HG03354 (cell line): ENCODE measurements around the gene AK2.
A peak's percentile ranks its signal among the peaks of the same experiment; 100 is the strongest.
"Not testable (repeated sequence)": the region's sequence is repeated elsewhere in the genome, so short reads cannot be mapped to it uniquely, and the experiment has no call there.

Source experiments
- ATAC-seq: cut with Tn5 transposase; IDR thresholded peaks from one replicate; pipeline ENCODE4 v1.9.1; 2021; ENCODE audit warnings: mild to moderate bottlenecking; ENCODE audit not compliant: unreplicated experiment, poor library complexity, severe bottlenecking

Gene AK2

GRCh38 chr1:33036526-33037503, at the start of gene AK2:
Gene AK2 (minus strand): TSS chr1:33036883. CDS start chr1:33036828, 55 bp downstream.
- peak; percentile 99 for ATAC-seq

- no peak for ATAC-seq
Measured at GRCh38 chr1:33086384-33086850, 49.7 kb upstream of the AK2 start.

GRCh38 chr1:33085332-33085731, 48.6 kb upstream of the AK2 start:
- ATAC-seq: no peak

- ATAC-seq: no peak
Measured at GRCh38 chr1:33082575-33083108, 46.0 kb upstream of the AK2 start.

GRCh38 chr1:33081554-33082305, 45.0 kb upstream of the AK2 start:
- no peak for ATAC-seq

- peak; percentile 99 for ATAC-seq
Measured at GRCh38 chr1:33080885-33081553, 44.3 kb upstream of the AK2 start, which contains the start of gene AZIN2. Gene AZIN2 (plus strand): TSS chr1:33081153. CDS start chr1:33082250, 1,097 bp downstream.

GRCh38 chr1:33080373-33080772, 43.7 kb upstream of the AK2 start:
- no peak for ATAC-seq

- ATAC-seq: no peak
Measured at GRCh38 chr1:33078030-33078591, 41.4 kb upstream of the AK2 start.

GRCh38 chr1:33074193-33074945, 37.7 kb upstream of the AK2 start:
- ATAC-seq: no peak

- no peak for ATAC-seq
Measured at GRCh38 chr1:33072707-33073106, 36.0 kb upstream of the AK2 start.

- ATAC-seq: no peak
Measured at GRCh38 chr1:33070628-33071027, 33.9 kb upstream of the AK2 start.

- ATAC-seq: not testable (repeated sequence)
Measured at GRCh38 chr1:33068108-33068507, 31.4 kb upstream of the AK2 start.

GRCh38 chr1:33066477-33066876, 29.8 kb upstream of the AK2 start:
- ATAC-seq: not testable (repeated sequence)

- ATAC-seq: no peak
Measured at GRCh38 chr1:33065301-33065700, 28.6 kb upstream of the AK2 start.

GRCh38 chr1:33064284-33064683, 27.6 kb upstream of the AK2 start:
- not testable (repeated sequence) for ATAC-seq

- ATAC-seq: no peak
Measured at GRCh38 chr1:33061834-33062233, 25.2 kb upstream of the AK2 start.

- no peak for ATAC-seq
Measured at GRCh38 chr1:33060579-33061083, 23.9 kb upstream of the AK2 start.

GRCh38 chr1:33057095-33057494, 20.4 kb upstream of the AK2 start:
- no peak for ATAC-seq
